ENCODE results near the gene CPNE1. TPM values are rescaled to one million over a fixed set of nuclear protein-coding genes. Genes with fewer than 3 reads are reported as not detected.

CPNE1 gene
- total RNA-seq, 2 donors from 2014 or later = 332 to 352 TPM

DNA sequence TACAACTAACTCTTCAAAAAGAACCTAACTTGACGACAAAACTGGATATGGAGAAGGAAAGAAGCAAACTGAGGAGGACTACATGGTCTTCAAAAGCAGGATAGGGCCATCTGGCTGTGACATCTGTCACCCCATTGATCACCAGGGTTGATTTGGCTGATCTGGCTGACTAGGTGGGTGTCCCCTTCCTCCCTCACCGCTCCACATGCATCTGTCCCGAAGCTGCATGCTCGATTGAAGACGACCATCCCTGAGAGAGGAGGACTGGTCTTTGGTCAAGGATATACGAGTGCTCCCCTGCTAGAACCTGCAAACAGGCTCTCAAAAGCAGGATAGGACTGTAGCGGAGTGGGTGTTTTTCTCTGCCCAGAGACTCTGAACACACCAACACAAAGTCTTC lies 21.7 kb downstream of the CPNE1 start:
- DNase-seq (ENCODE audit: low spot score in 2 of 2) = no peak
- no peak for ATAC-seq
- no peaks in the 10 kb centered on the region for H3K9me3 Mint-ChIP-seq
- peaks cover 0 to 22% of the 10 kb centered on the region in 2 donors for H3K36me3 Mint-ChIP-seq
- peak overlapping the region in 1 of 2 donors; percentile 7 for H3K27ac Mint-ChIP-seq

GRCh38 chr20:35641743-35642142 lies 23.0 kb downstream of the CPNE1 start:
- DNase-seq (ENCODE audit: low spot score in 2 of 2) = no peak
- no peaks in the 10 kb centered on the region for H3K9me3 Mint-ChIP-seq
- H3K27ac Mint-ChIP-seq = no peak overlapping the region
- peaks cover 0 to 16% of the 10 kb centered on the region in 2 donors for H3K36me3 Mint-ChIP-seq
- no peak for ATAC-seq

DNA sequence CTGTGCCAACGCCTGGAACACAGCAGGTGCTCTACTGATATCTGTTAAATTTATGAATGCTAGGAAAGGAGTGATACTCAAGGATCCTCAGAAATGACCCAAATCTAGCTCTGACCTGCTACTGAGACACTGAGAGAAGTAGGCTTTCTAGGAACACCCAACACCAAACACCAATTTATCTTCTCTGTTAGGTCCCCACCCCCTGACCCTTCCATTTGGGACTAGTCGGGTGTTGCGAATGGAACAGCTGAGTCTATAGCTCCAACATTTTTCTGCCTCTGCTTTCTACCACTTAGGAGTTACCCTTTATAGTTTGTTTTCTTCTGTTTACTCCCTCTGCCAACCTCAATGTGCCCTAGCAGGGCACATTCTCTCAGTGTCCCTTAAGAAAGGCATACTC lies 24.0 kb downstream of the CPNE1 start:
- Mint-ChIP-seq H3K36me3 (peaks cover 0 to 16% of the 10 kb centered on the region in 2 donors), H3K9me3 (no peaks in the 10 kb centered on the region), H3K27ac (peak overlapping the region; percentile 25 to 39)
- DNase-seq (ENCODE audit: low spot score in 2 of 2) (no peak), ATAC-seq (no peak)

- Mint-ChIP-seq H3K27ac (peak overlapping the region in 1 of 2 donors; percentile 46), H3K36me3 (peaks cover 0 to 3% of the 10 kb centered on the region in 2 donors), H3K9me3 (no peaks in the 10 kb centered on the region)
- DNase-seq (ENCODE audit: low spot score in 2 of 2) (no peak), ATAC-seq (no peak)
These were observed 25.9 kb downstream of the CPNE1 start for GRCh38 chr20:35638751-35639150.

GRCh38 chr20:35637276-35637675 lies 27.4 kb downstream of the CPNE1 start:
- DNase-seq (ENCODE audit: low spot score in 2 of 2) (no peak), ATAC-seq (no peak)
- Mint-ChIP-seq H3K27ac (peak overlapping the region in 1 of 2 donors; percentile 73), H3K9me3 (no peaks in the 10 kb centered on the region), H3K36me3 (no peaks in the 10 kb centered on the region)

GRCh38 chr20:35636095-35636494 lies 28.6 kb downstream of the CPNE1 start:
- Mint-ChIP-seq H3K36me3 (no peaks in the 10 kb centered on the region), H3K27ac (peak overlapping the region; percentile 49 to 52), H3K9me3 (no peaks in the 10 kb centered on the region)
- DNase-seq (ENCODE audit: low spot score in 2 of 2) = no peak
- no peak for ATAC-seq

DNA sequence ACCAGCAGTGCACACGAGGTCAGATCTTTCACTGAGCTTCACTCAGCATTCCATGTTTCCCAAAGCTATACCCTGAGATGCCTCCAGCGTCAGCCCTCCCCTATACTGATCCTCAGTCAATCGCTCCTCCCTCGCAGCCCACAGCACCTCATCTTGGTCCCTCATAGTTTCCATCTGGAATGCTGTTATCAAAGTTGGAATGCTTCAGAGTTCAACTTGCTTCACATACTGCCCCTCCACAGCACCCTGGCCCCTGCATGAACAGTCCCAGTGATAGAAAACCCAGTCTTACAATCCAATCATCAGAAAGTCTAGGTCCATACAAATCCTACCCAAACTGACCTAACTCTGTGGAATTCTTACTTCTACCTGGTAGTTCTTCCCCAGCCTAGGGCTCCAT lies 29.0 kb downstream of the CPNE1 start:
- Mint-ChIP-seq H3K9me3 (no peaks in the 10 kb centered on the region), H3K36me3 (no peaks in the 10 kb centered on the region), H3K27ac (peak overlapping the region; percentile 49 to 73)
- DNase-seq (ENCODE audit: low spot score in 2 of 2) (no peak), ATAC-seq (no peak)

DNA sequence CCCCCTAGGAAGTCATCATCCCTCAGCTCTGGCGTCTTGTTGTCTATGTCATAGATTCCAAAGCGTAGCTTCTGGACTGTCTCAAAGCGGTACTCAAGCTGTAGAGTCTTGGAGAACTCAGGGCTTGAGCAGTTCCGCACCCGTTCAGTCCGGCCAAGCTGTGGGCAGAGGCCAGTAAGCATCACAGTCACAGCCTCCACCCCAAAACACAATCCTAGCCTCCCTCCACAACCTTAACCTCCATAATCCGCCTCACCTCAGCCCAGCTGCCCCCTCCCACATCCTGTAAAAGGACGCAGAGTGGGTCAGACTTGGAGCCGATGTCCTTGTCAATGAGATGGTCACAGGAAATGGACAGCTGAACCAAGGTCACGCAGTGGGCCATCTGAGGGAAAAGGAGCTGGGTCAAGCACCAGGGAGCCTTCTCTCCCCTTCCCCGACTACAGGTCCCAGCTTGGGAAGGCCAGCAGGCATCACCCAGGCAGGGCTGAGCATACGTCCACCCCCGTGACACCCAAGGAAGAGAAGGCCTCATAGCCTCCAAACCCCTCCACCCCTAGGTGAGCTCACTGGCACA lies 32.1 kb downstream of the CPNE1 start:
- ATAC-seq (no peak), DNase-seq (ENCODE audit: low spot score in 2 of 2) (no peak)
- H3K9me3 Mint-ChIP-seq = no peaks in the 10 kb centered on the region
- peak overlapping the region; percentile 1 to 10 for H3K27ac Mint-ChIP-seq
- H3K36me3 Mint-ChIP-seq = peaks cover 1 to 5% of the 10 kb centered on the region in 2 donors

GRCh38 chr20:35630636-35631035 lies 34.1 kb downstream of the CPNE1 start:
- H3K36me3 Mint-ChIP-seq = peaks cover 10 to 14% of the 10 kb centered on the region in 2 donors
- no peaks in the 10 kb centered on the region for H3K9me3 Mint-ChIP-seq
- DNase-seq (ENCODE audit: low spot score in 2 of 2) = no peak
- no peak for ATAC-seq
- H3K27ac Mint-ChIP-seq = no peak overlapping the region

- no peak for DNase-seq (ENCODE audit: low spot score in 2 of 2)
- Mint-ChIP-seq H3K36me3 (peaks cover 15 to 17% of the 10 kb centered on the region in 2 donors), H3K9me3 (no peaks in the 10 kb centered on the region), H3K27ac (peak overlapping the region in 1 of 2 donors; percentile 62)
- ATAC-seq = no peak
These were observed 35.1 kb downstream of the CPNE1 start for GRCh38 chr20:35629427-35630145.

DNA sequence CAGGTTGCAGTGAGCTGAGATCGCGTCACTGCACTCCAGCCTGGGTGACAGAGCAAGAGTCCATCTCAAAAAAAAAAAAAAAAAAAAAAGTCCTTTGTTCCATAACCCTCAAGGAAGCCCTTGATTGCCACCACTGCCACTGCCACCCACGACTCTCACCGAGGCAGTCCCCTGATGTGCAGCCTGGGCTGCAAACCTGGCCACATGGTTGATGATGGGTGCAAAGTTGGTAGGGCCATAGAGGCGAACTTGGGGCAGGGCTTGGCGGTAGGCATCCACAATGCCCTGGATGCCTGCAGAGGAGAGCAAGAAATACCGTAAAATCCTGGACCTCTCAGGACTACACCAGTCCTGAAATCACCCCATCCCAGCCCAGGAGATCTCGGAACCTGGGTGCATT lies 37.6 kb downstream of the CPNE1 start:
- H3K36me3 Mint-ChIP-seq = peaks cover 15 to 17% of the 10 kb centered on the region in 2 donors
- ATAC-seq (no peak), DNase-seq (ENCODE audit: low spot score in 2 of 2) (peak in 1 of 2 donors; percentile 16)
- peak overlapping the region in 1 of 2 donors; percentile 63 for H3K27ac Mint-ChIP-seq
- no peaks in the 10 kb centered on the region for H3K9me3 Mint-ChIP-seq

DNA sequence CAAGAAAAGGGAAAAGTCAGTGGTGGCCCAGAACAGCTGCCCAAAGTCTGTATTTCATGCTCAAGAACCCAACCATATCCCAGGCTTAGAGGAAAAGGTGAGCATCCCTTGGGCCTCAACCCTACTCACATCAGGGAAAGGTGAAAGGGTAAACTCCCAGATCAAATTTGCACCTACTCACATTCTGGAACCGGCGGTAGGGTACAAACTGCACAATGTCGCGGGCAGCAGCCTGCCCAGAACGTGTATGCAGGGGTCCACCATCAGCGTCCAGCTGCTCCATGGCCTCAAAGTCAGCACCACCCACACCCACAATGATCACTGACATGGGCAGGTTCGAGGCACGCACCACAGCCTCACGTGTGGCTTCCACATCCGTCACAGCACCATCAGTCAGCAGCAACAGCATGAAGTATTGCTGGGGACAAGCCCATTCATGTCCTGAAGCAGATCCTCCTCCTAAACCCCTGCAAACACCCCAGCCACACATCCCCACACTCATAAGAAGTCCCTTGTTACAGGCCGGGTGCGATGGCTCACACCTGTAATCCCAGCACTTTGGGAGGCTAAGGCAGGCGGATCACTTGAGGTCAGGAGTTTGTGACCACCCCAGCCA lies 38.2 kb downstream of the CPNE1 start:
- Mint-ChIP-seq H3K36me3 (peaks cover 15 to 17% of the 10 kb centered on the region in 2 donors), H3K27ac (peak overlapping the region; percentile 39 to 63), H3K9me3 (no peaks in the 10 kb centered on the region)
- ATAC-seq = no peak
- peak in 1 of 2 donors; percentile 26 for DNase-seq (ENCODE audit: low spot score in 2 of 2)

DNA sequence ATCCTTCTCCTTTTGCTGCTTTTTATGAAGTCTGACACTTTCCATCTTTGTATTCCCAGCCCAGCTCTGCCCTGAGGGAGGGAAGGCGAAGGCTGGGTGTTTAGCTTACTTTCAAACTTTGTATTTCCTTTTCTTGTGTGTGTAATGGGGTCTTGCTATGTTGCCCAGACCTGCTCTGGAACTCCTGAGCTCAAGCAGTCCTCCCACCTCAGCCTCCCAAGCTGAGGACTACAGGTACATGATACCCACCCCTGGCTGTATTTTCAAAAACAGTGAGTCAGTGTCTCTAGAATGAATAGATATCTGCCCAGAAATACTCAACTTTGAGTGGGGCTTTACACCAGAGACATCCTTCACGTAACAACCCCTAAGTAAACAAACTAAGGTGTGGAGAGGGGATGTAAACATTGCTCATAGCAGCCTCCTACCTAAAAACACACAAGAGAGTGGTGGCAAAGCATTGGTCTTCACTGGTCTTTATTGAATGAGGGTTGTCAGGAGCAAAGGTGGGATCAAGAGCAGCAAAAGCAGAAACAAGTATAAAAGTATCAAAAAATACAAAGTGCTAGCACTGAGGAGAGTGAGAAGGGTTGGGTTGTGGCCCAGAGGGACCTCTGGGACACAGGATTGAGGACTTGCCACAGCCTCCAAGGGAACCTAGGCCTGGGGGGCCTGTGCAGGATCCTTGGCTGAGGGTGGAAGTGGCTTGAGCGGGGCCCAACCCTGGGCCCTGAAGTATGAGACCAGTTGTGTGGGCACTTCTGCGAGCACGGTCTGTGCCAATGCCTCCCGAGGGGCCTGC lies 38.9 kb downstream of the CPNE1 start:
- Mint-ChIP-seq H3K9me3 (no peaks in the 10 kb centered on the region), H3K36me3 (peaks cover 15 to 17% of the 10 kb centered on the region in 2 donors), H3K27ac (peak overlapping the region; percentile 63 to 89)
- no peak for ATAC-seq
- peak in 1 of 2 donors; percentile 46 for DNase-seq (ENCODE audit: low spot score in 2 of 2)

DNA sequence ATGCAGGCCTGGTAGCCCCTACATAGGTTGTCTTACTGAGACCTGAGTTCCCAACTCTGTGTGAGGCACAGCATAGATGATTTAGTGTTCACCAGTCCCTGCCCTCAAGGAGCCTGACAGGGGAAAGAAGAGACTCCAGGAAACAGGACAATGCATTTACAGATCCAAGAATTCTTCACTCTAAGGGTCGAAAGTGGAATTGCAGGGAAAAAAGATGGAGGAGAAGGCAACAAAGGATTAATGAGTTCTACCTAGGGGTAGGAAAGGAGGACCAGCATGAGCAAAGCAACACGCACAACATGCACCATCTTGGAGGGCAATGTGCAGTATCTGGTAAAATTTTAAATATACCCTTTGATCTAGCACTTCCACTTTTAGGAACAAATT lies 43.1 kb downstream of the CPNE1 start:
- peaks cover 7 to 9% of the 10 kb centered on the region in 2 donors for H3K36me3 Mint-ChIP-seq
- H3K27ac Mint-ChIP-seq = peak overlapping the region; percentile 14 to 56
- no peak for DNase-seq (ENCODE audit: low spot score in 2 of 2)
- ATAC-seq = no peak
- H3K9me3 Mint-ChIP-seq = no peaks in the 10 kb centered on the region

- Mint-ChIP-seq H3K36me3 (peaks cover 6 to 8% of the 10 kb centered on the region in 2 donors), H3K27ac (peak overlapping the region; percentile 14 to 56), H3K9me3 (no peaks in the 10 kb centered on the region)
- ATAC-seq (no peak), DNase-seq (ENCODE audit: low spot score in 2 of 2) (peak in 1 of 2 donors; percentile 14)
These were observed 43.7 kb downstream of the CPNE1 start for GRCh38 chr20:35620818-35621559.

All from activated naive CD4-positive, alpha-beta T cell treated with anti-CD3 and anti-CD28 coated beads, Interleukin-2, amount 50 U/mL, for 72 hours (primary cell).